Measurements from ENCODE around the gene NR4A1. TPM values are rescaled to one million over a fixed set of nuclear protein-coding genes. Genes with fewer than 3 reads are reported as not detected.

NR4A1 gene
- total RNA-seq, 2 donors from 2014 or later = 85.1 to 125 TPM

- H3K4me3 ChIP-seq = no peak overlapping the region
- H3K9me3 ChIP-seq = no peaks in the 10 kb centered on the region
- 90% methylated on average over 16 of the region's 16 CpGs for WGBS
- no peak overlapping the region for H3K27ac ChIP-seq
- H3K27me3 ChIP-seq (replicated peaks; ENCODE audit: insufficient read depth) = no peaks in the 10 kb centered on the region
- intact Hi-C loops (cut with DNase I) = no loop called here
- TF ChIP-seq CTCF (IDR thresholded peaks at IDR 0.05) = no peak
- TF ChIP-seq POLR2AphosphoS5 (IDR thresholded peaks at IDR 0.05) = no peak
- no peak for TF ChIP-seq POLR2A (IDR thresholded peaks at IDR 0.05)
- no peaks in the 10 kb centered on the region for H3K36me3 ChIP-seq
- DNase-seq (ENCODE audit: low spot score) = no peak
- peaks cover 19% of the 10 kb centered on the region for H3K4me1 ChIP-seq (replicated peaks)
These were observed 37.5 kb upstream of the NR4A1 start for GRCh38 chr12:52013626-52014310.

- intact Hi-C loops (cut with DNase I) = no loop called here
- H3K9me3 ChIP-seq = no peaks in the 10 kb centered on the region
- peaks cover 12% of the 10 kb centered on the region for H3K4me1 ChIP-seq (replicated peaks)
- TF ChIP-seq POLR2AphosphoS5 (IDR thresholded peaks at IDR 0.05) (no peak), POLR2A (IDR thresholded peaks at IDR 0.05) (no peak), CTCF (IDR thresholded peaks at IDR 0.05) (no peak)
- H3K36me3 ChIP-seq = no peaks in the 10 kb centered on the region
- no peak overlapping the region for H3K27ac ChIP-seq
- no peak overlapping the region for H3K4me3 ChIP-seq
- no peaks in the 10 kb centered on the region for H3K27me3 ChIP-seq (replicated peaks; ENCODE audit: insufficient read depth)
- 77% methylated on average over 57 of the region's 93 CpGs for WGBS
- no peak for DNase-seq (ENCODE audit: low spot score)
These were observed 36.4 kb upstream of the NR4A1 start for GRCh38 chr12:52014567-52015530.

GRCh38 chr12:52015532-52016041 is 35.7 kb upstream of the NR4A1 start:
- Histone ChIP-seq H3K9me3 (no peaks in the 10 kb centered on the region), H3K4me3 (no peak overlapping the region), H3K4me1 (replicated peaks) (peaks cover 5% of the 10 kb centered on the region), H3K36me3 (no peaks in the 10 kb centered on the region), H3K27ac (no peak overlapping the region), H3K27me3 (replicated peaks; ENCODE audit: insufficient read depth) (no peaks in the 10 kb centered on the region)
- intact Hi-C loops (cut with DNase I) = no loop called here
- 65% methylated on average over 10 of the region's 10 CpGs for WGBS
- no peak for TF ChIP-seq POLR2AphosphoS5 (IDR thresholded peaks at IDR 0.05)
- no peak for DNase-seq (ENCODE audit: low spot score)

- no peak for DNase-seq (ENCODE audit: low spot score)
These were observed 32.7 kb upstream of the NR4A1 start for GRCh38 chr12:52018433-52019112.

More at GRCh38 chr12:52018433-52019112, 32.7 kb upstream of the NR4A1 start:
- intact Hi-C loops (cut with DNase I) = no loop called here
- WGBS = 67% methylated on average over 4 of the region's 4 CpGs
- H3K4me1 ChIP-seq (replicated peaks) = no peaks in the 10 kb centered on the region
- no peak for TF ChIP-seq POLR2AphosphoS5 (IDR thresholded peaks at IDR 0.05)
- TF ChIP-seq CTCF (IDR thresholded peaks at IDR 0.05) = no peak
- TF ChIP-seq POLR2A (IDR thresholded peaks at IDR 0.05) = no peak
- H3K9me3 ChIP-seq = no peaks in the 10 kb centered on the region
- H3K27ac ChIP-seq = no peak overlapping the region
- H3K27me3 ChIP-seq (replicated peaks; ENCODE audit: insufficient read depth) = no peaks in the 10 kb centered on the region
- no peak overlapping the region for H3K4me3 ChIP-seq
- no peaks in the 10 kb centered on the region for H3K36me3 ChIP-seq

All from prostate gland (tissue), 2 donors.